Transverse colon (tissue), 4 donors: ENCODE data around the gene RLF.

Source experiments
- CTCF ChIP-seq, 5 experiments: fragments of 200-600 bp in 3 of 5; fragments of 450-650 bp in 2 of 5; sonication (generic) in 3 of 5; IDR thresholded peaks; 1 replicate in 2 of 5; 2 replicates in 3 of 5; pipeline ENCODE4 v1.5.1; 2016 to 2017; ENCODE audit warnings: antibody characterized with exemption in 5 of 5, inconsistent platforms in 3 of 5, mild to moderate bottlenecking in 2 of 5, moderate library complexity in 1 of 5
- EP300 ChIP-seq: sonication (generic); formaldehyde crosslinking; IDR thresholded peaks from one replicate; pipeline ENCODE4 v1.6.1; 2017; ENCODE audit warnings: antibody characterized with exemption, low read depth
- POLR2A ChIP-seq: fragments of 450-650 bp; IDR thresholded peaks from one replicate; pipeline ENCODE4 v1.6.1; 2016; ENCODE audit warnings: antibody characterized with exemption, mild to moderate bottlenecking, moderate library complexity
- POLR2AphosphoS5 ChIP-seq, 3 donors: sonication (generic); formaldehyde crosslinking; IDR thresholded peaks; one replicate each; pipeline ENCODE4 v1.6.1; 2016; ENCODE audit warnings: antibody characterized with exemption in 3 of 3

DNA sequence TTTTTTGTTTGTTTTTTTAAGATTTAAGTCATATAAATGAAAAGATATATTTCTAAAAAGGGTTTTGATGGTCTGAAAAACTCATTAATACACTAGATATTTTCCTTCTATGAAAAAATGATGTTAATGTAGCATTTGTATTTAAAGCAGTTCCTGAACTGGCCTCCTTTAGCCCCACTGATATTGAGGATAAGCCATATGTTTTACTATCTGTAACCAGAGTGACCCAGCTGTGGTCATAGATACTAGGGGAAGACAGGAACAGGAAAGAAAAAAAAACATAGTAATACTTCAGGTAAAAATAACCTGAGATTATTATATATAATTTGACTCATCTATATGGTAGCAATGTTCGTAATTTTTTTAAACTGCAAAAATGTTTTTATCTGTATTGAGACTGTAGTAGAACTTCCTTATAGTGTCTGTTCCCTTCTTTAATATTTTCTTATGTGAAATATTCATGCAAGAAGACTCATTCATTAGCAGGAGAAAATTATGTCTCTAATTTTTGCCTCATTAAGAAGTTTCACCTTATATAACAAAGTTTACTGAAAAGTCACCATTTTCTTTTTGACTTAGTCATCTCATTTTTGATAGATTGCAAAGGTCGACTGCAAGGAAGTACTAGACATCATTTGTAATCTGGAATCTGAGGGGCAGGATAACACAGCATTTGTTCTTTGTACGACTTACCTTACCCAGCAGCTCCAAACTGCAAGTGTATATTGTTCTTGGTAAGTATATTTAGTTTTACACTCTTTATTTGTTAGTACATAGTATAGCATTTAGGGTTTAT is 61.0 kb downstream of the RLF start:
- no peak for TF ChIP-seq EP300
- TF ChIP-seq CTCF (IDR thresholded peaks at IDR 0.05) = no peak
- TF ChIP-seq POLR2AphosphoS5 (IDR thresholded peaks at IDR 0.05) = no peak
- no peak for TF ChIP-seq POLR2A
